A549 (cell line): ENCODE measurements around the gene COL1A1. TPM values are rescaled to one million over a fixed set of nuclear protein-coding genes. Genes with fewer than 3 reads are reported as not detected.

Source experiments
- ATAC-seq, 2 experiments: fragments of 200-7000 bp in 1 of 2; fragments of >200 bp in 1 of 2; cut with Nextera tagmentation in 1 of 2; cut with Tn5 transposase in 1 of 2; 3 replicates each; pipeline versions ENCODE4 v1.8.0 to v1.9.1; 2018 to 2020; ENCODE audit warnings: mild to moderate bottlenecking in 1 of 2, moderate library complexity in 1 of 2
- CTCF ChIA-PET: fragments of 300-600 bp; sonication (Branson Sonifier 250); formaldehyde crosslinking; extraction: SDS; loops from one replicate; lab custom pipeline; 2021; ENCODE audit warnings: antibody characterized with exemption, inconsistent platforms; lab: Yijun Ruan, JAX
- POLR2A ChIA-PET: fragments of 350-600 bp; formaldehyde crosslinking; extraction: SDS; loops from one replicate; lab custom pipeline; 2021; ENCODE audit warnings: antibody characterized with exemption, inconsistent platforms; lab: Yijun Ruan, JAX
- DNase-seq, 2 experiments: peaks; one replicate each; pipeline versions ENCODE4 v3.0.0 to v3.0.0-alpha.2; 2011 to 2016; ENCODE audit warnings: low read depth in 1 of 2, low spot score in 1 of 2
- FAIRE-seq: peaks from 2 replicates; lab custom pipeline; 2011; peaks lifted over from hg19 to GRCh38; lab: Jason Lieb, UNC
- H3K27ac ChIP-seq, 2 experiments: fragments of >200 bp; sonication (Bioruptor Twin); formaldehyde crosslinking; 3 replicates each; pipeline ENCODE4 v1.5.1; 2016 to 2017
- H3K4me1 ChIP-seq: fragments of >200 bp; sonication (Bioruptor Twin); formaldehyde crosslinking; 3 replicates; pipeline ENCODE4 v1.6.1; 2016
- H3K4me2 ChIP-seq: fragments of >200 bp; sonication (Bioruptor Twin); formaldehyde crosslinking; 3 replicates; pipeline ENCODE4 v1.6.1; 2016
- H3K4me3 ChIP-seq: fragments of >200 bp; sonication (Bioruptor Twin); formaldehyde crosslinking; 3 replicates; pipeline ENCODE4 v1.5.1; 2016
- H3K9me3 ChIP-seq: fragments of >200 bp; sonication (Bioruptor Twin); formaldehyde crosslinking; 3 replicates; pipeline ENCODE4 v1.6.1; 2016
- ATOH8 ChIP-seq: fragments of 250-450 bp; sonication (Bioruptor Pico); IDR thresholded peaks from 2 replicates; pipeline ENCODE4 v1.5.0; 2020; ENCODE audit warnings: low read depth, mild to moderate bottlenecking, moderate library complexity
- FOSL2 ChIP-seq, 2 experiments: fragments of 450-650 bp in 1 of 2; fragments of >200 bp in 1 of 2; sonication (Bioruptor Twin) in 1 of 2; formaldehyde crosslinking; IDR thresholded peaks; 2 replicates each; pipeline versions ENCODE4 v1.5.0 to v1.6.1; 2016 to 2020; ENCODE audit warnings: mild to moderate bottlenecking in 1 of 2, moderate library complexity in 1 of 2
- GATA3 ChIP-seq: IDR thresholded peaks from 2 replicates; pipeline ENCODE4 v1.6.1; 2012; ENCODE audit warnings: borderline replicate concordance
- MAZ ChIP-seq: fragments of 150-350 bp; IDR thresholded peaks from 2 replicates; pipeline ENCODE4 v1.6.1; 2014; ENCODE audit warnings: antibody characterized with exemption, low read depth, low read length, borderline replicate concordance
- MYC ChIP-seq: IDR thresholded peaks from 2 replicates; pipeline ENCODE4 v1.6.1; 2012; ENCODE audit warnings: mild to moderate bottlenecking, inconsistent platforms, low read length, improper control_type of control experiment, borderline replicate concordance
- NPAS2 ChIP-seq: fragments of 250-450 bp; sonication (Bioruptor Pico); IDR thresholded peaks from 2 replicates; pipeline ENCODE4 v1.8.0; 2022; ENCODE audit warnings: mild to moderate bottlenecking, moderate library complexity, borderline replicate concordance
- NR3C1 ChIP-seq: fragments of >200 bp; sonication (Bioruptor Twin); formaldehyde crosslinking; IDR thresholded peaks from 3 replicates; pipeline ENCODE4 v1.6.1; 2017
- RARB ChIP-seq: fragments of 250-450 bp; sonication (Bioruptor Pico); IDR thresholded peaks from 2 replicates; pipeline ENCODE4 v1.8.0; 2021; ENCODE audit warnings: mild to moderate bottlenecking, moderate library complexity
- REST ChIP-seq: fragments of 200-600 bp; sonication (generic); IDR thresholded peaks from 2 replicates; pipeline ENCODE4 v1.6.1; 2016; ENCODE audit warnings: antibody characterized with exemption, mild to moderate bottlenecking, moderate library complexity
- SREBF2 ChIP-seq: fragments of 450-650 bp; IDR thresholded peaks from 2 replicates; pipeline ENCODE4 v1.6.1; 2014; ENCODE audit warnings: mild to moderate bottlenecking, moderate library complexity
- TFCP2L1 ChIP-seq: fragments of 250-450 bp; sonication (Bioruptor Pico); IDR thresholded peaks from 2 replicates; pipeline ENCODE4 v1.5.0; 2021; ENCODE audit warnings: mild to moderate bottlenecking
- ZNF302 ChIP-seq: fragments of 250-450 bp; sonication (Bioruptor Pico); IDR thresholded peaks from 2 replicates; pipeline ENCODE4 v1.9.0; 2021; ENCODE audit warnings: inconsistent platforms, mild to moderate bottlenecking, moderate library complexity
- WGBS: methylation state at CpG from one replicate; pipeline ENCODE4 v1.1.6; 2017; ENCODE audit errors: missing lambda C conversion rate; 5-methylcytosine and 5-hydroxymethylcytosine counted together
- polyA plus RNA-seq, 4 experiments: library from polyadenylated mRNA; depleted of rRNA in 3 of 4; stranded (reverse); fragments of >200 nt; fragmentation: RNase III in 1 of 4; extraction: RNeasy Plus Mini Kit Qiagen cat#74134 plus additional on column Dnase treatment in 1 of 4; gene quantifications; 2 replicates in 3 of 4; 3 replicates in 1 of 4; pipeline ENCODE4 v1.2.3, GENCODE V29; 2011 to 2017
- TF ChIP-seq, protein P1 (sequence below): fragments of 150-350 bp; IDR thresholded peaks from 2 replicates; pipeline ENCODE4 v1.6.1; 2014; ENCODE audit warnings: low read depth, mild to moderate bottlenecking, low read length
- TF ChIP-seq, protein P2 (sequence below): fragments of 250-450 bp; sonication (Bioruptor Pico); IDR thresholded peaks from 2 replicates; pipeline ENCODE4 v1.5.0; 2021; ENCODE audit warnings: mild to moderate bottlenecking, moderate library complexity, borderline replicate concordance

Gene COL1A1
- polyA plus RNA-seq, 2 of the 4 experiments (the other 2 are of a cell fraction): 4.4 to 34.3 TPM

DNA sequence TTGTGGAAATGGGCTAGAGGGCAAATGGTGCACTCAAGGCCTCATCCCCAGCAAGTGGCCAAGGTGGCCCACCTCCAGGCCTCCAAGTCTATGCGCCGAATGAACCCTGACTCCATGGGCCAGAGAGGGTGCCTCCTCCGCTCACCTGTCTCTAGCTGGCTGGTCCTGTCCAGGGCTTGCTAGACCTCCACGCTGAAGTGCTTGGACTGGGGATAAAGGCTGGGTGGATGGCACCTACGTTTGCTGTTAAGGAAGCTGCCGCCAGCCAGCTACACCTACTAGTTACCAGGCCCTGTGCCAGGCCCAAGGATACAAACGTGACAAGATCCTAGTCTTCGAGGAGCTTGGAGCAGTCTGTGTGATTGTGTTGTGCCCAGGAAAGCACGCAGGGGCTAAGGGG is 36.4 kb downstream of the COL1A1 start:
- Histone ChIP-seq H3K4me2 (no peak overlapping the region), H3K4me3 (no peak overlapping the region), H3K27ac (no peak overlapping the region), H3K9me3 (no peaks in the 10 kb centered on the region), H3K4me1 (peaks cover 20% of the 10 kb centered on the region; the same call in 2 of the 3 replicates)
- no peak for DNase-seq
- 82% methylated on average over 9 of the region's 9 CpGs for WGBS
- no peak for ATAC-seq
- ChIA-PET POLR2A (interaction anchor here (1.8 kb wide), 1 partner anchor 13 kb away, joined by 8 read pairs; no protein-coding TSS in a partner anchor), CTCF (interaction anchor here (1.0 to 17.0 kb wide), 9 partner anchors 9 to 138 kb away, joined by 3 to 817 read pairs (median 15); partner anchors contain the start of genes COL1A1 and PPP1R9B)
- TF ChIP-seq RARB (CRISPR knock-in tag): no peak
- no peak for TF ChIP-seq FOSL2 (IDR thresholded peaks at IDR 0.05)
- no peak for TF ChIP-seq FOSL2 (CRISPR knock-in tag; IDR thresholded peaks at IDR 0.05)
- no peak for FAIRE-seq

DNA sequence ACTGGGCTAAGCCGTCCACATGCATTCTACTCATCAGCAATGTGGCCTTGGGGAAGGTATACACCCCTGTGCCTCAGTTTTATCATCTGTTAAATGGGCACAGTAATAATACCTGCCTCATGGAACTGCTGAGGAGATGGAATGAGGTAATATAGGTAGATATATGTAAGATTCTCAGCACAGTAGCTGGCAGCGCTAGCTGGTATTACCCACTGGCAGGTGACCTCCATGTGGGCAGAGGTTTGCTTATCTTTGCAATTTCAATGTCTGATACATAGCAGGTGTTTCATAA is 36.8 kb downstream of the COL1A1 start:
- Histone ChIP-seq H3K27ac (no peak overlapping the region), H3K4me1 (peaks cover 19% of the 10 kb centered on the region; the same call in 2 of the 3 replicates), H3K4me3 (no peak overlapping the region), H3K9me3 (no peaks in the 10 kb centered on the region), H3K4me2 (no peak overlapping the region)
- DNase-seq: no peak
- CTCF ChIA-PET: interaction anchor here (1.0 to 17.0 kb wide), 9 partner anchors 10 to 138 kb away, joined by 3 to 817 read pairs (median 15); partner anchors contain the start of genes COL1A1 and PPP1R9B
- 89% methylated on average over 2 of the region's 2 CpGs for WGBS
- ATAC-seq: no peak
- TF ChIP-seq ATOH8 (CRISPR knock-in tag): no peak
- TF ChIP-seq TFCP2L1: no peak
- TF ChIP-seq GATA3: no peak
- TF ChIP-seq MAZ: no peak
- no peak for TF ChIP-seq MYC
- TF ChIP-seq REST: no peak
- TF ChIP-seq FOSL2 (IDR thresholded peaks at IDR 0.05): no peak
- TF ChIP-seq FOSL2 (CRISPR knock-in tag; IDR thresholded peaks at IDR 0.05): no peak
- TF ChIP-seq ZNF302 (CRISPR knock-in tag): no peak
- no peak for TF ChIP-seq SREBF2
- TF ChIP-seq, protein P1, sequence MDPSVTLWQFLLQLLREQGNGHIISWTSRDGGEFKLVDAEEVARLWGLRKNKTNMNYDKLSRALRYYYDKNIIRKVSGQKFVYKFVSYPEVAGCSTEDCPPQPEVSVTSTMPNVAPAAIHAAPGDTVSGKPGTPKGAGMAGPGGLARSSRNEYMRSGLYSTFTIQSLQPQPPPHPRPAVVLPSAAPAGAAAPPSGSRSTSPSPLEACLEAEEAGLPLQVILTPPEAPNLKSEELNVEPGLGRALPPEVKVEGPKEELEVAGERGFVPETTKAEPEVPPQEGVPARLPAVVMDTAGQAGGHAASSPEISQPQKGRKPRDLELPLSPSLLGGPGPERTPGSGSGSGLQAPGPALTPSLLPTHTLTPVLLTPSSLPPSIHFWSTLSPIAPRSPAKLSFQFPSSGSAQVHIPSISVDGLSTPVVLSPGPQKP: no peak
- TF ChIP-seq NPAS2 (CRISPR knock-in tag): no peak
- TF ChIP-seq, protein P2, sequence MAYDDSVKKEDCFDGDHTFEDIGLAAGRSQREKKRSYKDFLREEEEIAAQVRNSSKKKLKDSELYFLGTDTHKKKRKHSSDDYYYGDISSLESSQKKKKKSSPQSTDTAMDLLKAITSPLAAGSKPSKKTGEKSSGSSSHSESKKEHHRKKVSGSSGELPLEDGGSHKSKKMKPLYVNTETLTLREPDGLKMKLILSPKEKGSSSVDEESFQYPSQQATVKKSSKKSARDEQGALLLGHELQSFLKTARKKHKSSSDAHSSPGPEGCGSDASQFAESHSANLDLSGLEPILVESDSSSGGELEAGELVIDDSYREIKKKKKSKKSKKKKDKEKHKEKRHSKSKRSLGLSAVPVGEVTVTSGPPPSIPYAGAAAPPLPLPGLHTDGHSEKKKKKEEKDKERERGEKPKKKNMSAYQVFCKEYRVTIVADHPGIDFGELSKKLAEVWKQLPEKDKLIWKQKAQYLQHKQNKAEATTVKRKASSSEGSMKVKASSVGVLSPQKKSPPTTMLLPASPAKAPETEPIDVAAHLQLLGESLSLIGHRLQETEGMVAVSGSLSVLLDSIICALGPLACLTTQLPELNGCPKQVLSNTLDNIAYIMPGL (CRISPR knock-in tag): no peak
- TF ChIP-seq NR3C1: no peak
- TF ChIP-seq, all 56 proteins: peak for 0
- no peak for FAIRE-seq
- POLR2A ChIA-PET: interaction anchor here (1.8 kb wide), 1 partner anchor 13 kb away, joined by 8 read pairs; no protein-coding TSS in a partner anchor
